GM23338 (cell line): ENCODE measurements around the gene DROSHA.

Experiments used
- CREB1 ChIP-seq: fragments of 250-450 bp; sonication (Bioruptor Pico); IDR thresholded peaks from 2 replicates; pipeline ENCODE4 v1.5.0; 2020; ENCODE audit warnings: low read depth, mild to moderate bottlenecking, moderate library complexity
- EZH2 ChIP-seq: fragments of 200-600 bp; sonication (generic); IDR thresholded peaks from one replicate; pipeline ENCODE4 v1.8.0; 2017; ENCODE audit warnings: antibody characterized with exemption, mild to moderate bottlenecking, low read depth; ENCODE audit not compliant: unreplicated experiment
- EZH2phosphoT487 ChIP-seq: fragments of 200-600 bp; sonication (generic); IDR thresholded peaks from one replicate; pipeline ENCODE4 v1.8.1; 2018; ENCODE audit warnings: antibody characterized with exemption; ENCODE audit not compliant: unreplicated experiment
- JUNB ChIP-seq: IDR thresholded peaks from one replicate; pipeline ENCODE4 v1.6.1; 2016; ENCODE audit warnings: antibody characterized with exemption; ENCODE audit not compliant: unreplicated experiment
- NANOG ChIP-seq: IDR thresholded peaks from 2 replicates; pipeline ENCODE4 v1.6.1; 2016; ENCODE audit warnings: antibody characterized with exemption, borderline replicate concordance
- POLR2AphosphoS5 ChIP-seq: IDR thresholded peaks from 2 replicates; pipeline ENCODE4 v1.6.1; 2016; ENCODE audit warnings: antibody characterized with exemption, low read depth
- STAT1 ChIP-seq: IDR thresholded peaks from one replicate; pipeline ENCODE4 v1.6.1; 2016; ENCODE audit warnings: antibody characterized with exemption; ENCODE audit not compliant: unreplicated experiment
- ZNF114 ChIP-seq: fragments of 250-450 bp; sonication (Bioruptor Pico); IDR thresholded peaks from 2 replicates; pipeline ENCODE4 v1.5.0; 2020; ENCODE audit warnings: mild to moderate bottlenecking, moderate library complexity
- ZNF331 ChIP-seq: fragments of 250-450 bp; sonication (Bioruptor Pico); IDR thresholded peaks from 2 replicates; pipeline ENCODE4 v1.5.0; 2020; ENCODE audit warnings: low read depth, mild to moderate bottlenecking, moderate library complexity
- TF ChIP-seq, protein P1 (sequence below), 2 experiments: fragments of 200-600 bp in 1 of 2; sonication (generic) in 1 of 2; conservative IDR thresholded peaks; 2 replicates each; pipeline versions ENCODE4 v1.5.1 to v1.6.1; 2016 to 2017; ENCODE audit warnings: antibody characterized with exemption in 2 of 2, low read depth in 2 of 2, mild to moderate bottlenecking in 2 of 2, moderate library complexity in 1 of 2
- TF ChIP-seq, protein P2 (sequence below): IDR thresholded peaks from one replicate; pipeline ENCODE4 v1.6.1; 2018; ENCODE audit warnings: antibody characterized with exemption; ENCODE audit not compliant: unreplicated experiment
- TF ChIP-seq, protein P3 (sequence below): IDR thresholded peaks from 2 replicates; pipeline ENCODE4 v1.6.1; 2016; ENCODE audit warnings: antibody characterized with exemption
- TF ChIP-seq, protein P4 (sequence below): fragments of 250-450 bp; sonication (Bioruptor Pico); IDR thresholded peaks from 2 replicates; pipeline ENCODE4 v1.5.0; 2020; ENCODE audit warnings: mild to moderate bottlenecking, moderate library complexity

DNA sequence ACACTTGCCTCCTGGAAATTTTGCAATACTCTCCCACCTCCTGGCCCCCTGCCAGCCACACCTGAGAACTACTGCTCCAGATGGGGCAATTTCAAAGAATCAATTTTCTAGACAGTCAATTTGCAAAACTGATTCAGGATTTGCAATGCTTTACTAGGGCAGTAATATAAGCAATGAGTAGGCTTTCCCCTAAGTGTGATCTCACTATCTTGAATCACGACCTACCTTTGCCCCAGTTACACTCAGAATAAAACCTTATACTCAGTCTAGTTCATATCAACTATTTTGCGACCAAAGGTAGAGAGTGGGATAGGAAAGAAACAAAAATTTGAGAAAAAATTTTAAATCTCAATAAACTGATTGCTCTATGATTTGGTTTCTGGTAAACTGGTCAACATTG, 54.4 kb downstream of the DROSHA start:
- TF ChIP-seq ZNF331 (CRISPR knock-in tag), result no peak
- TF ChIP-seq, protein P1, sequence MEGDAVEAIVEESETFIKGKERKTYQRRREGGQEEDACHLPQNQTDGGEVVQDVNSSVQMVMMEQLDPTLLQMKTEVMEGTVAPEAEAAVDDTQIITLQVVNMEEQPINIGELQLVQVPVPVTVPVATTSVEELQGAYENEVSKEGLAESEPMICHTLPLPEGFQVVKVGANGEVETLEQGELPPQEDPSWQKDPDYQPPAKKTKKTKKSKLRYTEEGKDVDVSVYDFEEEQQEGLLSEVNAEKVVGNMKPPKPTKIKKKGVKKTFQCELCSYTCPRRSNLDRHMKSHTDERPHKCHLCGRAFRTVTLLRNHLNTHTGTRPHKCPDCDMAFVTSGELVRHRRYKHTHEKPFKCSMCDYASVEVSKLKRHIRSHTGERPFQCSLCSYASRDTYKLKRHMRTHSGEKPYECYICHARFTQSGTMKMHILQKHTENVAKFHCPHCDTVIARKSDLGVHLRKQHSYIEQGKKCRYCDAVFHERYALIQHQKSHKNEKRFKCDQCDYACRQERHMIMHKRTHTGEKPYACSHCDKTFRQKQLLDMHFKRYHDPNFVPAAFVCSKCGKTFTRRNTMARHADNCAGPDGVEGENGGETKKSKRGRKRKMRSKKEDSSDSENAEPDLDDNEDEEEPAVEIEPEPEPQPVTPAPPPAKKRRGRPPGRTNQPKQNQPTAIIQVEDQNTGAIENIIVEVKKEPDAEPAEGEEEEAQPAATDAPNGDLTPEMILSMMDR (conservative IDR thresholded peaks at IDR 0.05; ENCODE audit: low read depth in 2 of 2), result no peak
- TF ChIP-seq EZH2, result no peak
- TF ChIP-seq POLR2AphosphoS5, result no peak
- no peak for TF ChIP-seq JUNB
- no peak for TF ChIP-seq EZH2phosphoT487
- no peak for TF ChIP-seq CREB1 (CRISPR knock-in tag)
- no peak for TF ChIP-seq STAT1
- TF ChIP-seq, protein P2, sequence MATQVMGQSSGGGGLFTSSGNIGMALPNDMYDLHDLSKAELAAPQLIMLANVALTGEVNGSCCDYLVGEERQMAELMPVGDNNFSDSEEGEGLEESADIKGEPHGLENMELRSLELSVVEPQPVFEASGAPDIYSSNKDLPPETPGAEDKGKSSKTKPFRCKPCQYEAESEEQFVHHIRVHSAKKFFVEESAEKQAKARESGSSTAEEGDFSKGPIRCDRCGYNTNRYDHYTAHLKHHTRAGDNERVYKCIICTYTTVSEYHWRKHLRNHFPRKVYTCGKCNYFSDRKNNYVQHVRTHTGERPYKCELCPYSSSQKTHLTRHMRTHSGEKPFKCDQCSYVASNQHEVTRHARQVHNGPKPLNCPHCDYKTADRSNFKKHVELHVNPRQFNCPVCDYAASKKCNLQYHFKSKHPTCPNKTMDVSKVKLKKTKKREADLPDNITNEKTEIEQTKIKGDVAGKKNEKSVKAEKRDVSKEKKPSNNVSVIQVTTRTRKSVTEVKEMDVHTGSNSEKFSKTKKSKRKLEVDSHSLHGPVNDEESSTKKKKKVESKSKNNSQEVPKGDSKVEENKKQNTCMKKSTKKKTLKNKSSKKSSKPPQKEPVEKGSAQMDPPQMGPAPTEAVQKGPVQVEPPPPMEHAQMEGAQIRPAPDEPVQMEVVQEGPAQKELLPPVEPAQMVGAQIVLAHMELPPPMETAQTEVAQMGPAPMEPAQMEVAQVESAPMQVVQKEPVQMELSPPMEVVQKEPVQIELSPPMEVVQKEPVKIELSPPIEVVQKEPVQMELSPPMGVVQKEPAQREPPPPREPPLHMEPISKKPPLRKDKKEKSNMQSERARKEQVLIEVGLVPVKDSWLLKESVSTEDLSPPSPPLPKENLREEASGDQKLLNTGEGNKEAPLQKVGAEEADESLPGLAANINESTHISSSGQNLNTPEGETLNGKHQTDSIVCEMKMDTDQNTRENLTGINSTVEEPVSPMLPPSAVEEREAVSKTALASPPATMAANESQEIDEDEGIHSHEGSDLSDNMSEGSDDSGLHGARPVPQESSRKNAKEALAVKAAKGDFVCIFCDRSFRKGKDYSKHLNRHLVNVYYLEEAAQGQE, result no peak
- TF ChIP-seq, protein P3, sequence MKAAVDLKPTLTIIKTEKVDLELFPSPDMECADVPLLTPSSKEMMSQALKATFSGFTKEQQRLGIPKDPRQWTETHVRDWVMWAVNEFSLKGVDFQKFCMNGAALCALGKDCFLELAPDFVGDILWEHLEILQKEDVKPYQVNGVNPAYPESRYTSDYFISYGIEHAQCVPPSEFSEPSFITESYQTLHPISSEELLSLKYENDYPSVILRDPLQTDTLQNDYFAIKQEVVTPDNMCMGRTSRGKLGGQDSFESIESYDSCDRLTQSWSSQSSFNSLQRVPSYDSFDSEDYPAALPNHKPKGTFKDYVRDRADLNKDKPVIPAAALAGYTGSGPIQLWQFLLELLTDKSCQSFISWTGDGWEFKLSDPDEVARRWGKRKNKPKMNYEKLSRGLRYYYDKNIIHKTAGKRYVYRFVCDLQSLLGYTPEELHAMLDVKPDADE, result no peak
- TF ChIP-seq NANOG, result no peak
- TF ChIP-seq, protein P4, sequence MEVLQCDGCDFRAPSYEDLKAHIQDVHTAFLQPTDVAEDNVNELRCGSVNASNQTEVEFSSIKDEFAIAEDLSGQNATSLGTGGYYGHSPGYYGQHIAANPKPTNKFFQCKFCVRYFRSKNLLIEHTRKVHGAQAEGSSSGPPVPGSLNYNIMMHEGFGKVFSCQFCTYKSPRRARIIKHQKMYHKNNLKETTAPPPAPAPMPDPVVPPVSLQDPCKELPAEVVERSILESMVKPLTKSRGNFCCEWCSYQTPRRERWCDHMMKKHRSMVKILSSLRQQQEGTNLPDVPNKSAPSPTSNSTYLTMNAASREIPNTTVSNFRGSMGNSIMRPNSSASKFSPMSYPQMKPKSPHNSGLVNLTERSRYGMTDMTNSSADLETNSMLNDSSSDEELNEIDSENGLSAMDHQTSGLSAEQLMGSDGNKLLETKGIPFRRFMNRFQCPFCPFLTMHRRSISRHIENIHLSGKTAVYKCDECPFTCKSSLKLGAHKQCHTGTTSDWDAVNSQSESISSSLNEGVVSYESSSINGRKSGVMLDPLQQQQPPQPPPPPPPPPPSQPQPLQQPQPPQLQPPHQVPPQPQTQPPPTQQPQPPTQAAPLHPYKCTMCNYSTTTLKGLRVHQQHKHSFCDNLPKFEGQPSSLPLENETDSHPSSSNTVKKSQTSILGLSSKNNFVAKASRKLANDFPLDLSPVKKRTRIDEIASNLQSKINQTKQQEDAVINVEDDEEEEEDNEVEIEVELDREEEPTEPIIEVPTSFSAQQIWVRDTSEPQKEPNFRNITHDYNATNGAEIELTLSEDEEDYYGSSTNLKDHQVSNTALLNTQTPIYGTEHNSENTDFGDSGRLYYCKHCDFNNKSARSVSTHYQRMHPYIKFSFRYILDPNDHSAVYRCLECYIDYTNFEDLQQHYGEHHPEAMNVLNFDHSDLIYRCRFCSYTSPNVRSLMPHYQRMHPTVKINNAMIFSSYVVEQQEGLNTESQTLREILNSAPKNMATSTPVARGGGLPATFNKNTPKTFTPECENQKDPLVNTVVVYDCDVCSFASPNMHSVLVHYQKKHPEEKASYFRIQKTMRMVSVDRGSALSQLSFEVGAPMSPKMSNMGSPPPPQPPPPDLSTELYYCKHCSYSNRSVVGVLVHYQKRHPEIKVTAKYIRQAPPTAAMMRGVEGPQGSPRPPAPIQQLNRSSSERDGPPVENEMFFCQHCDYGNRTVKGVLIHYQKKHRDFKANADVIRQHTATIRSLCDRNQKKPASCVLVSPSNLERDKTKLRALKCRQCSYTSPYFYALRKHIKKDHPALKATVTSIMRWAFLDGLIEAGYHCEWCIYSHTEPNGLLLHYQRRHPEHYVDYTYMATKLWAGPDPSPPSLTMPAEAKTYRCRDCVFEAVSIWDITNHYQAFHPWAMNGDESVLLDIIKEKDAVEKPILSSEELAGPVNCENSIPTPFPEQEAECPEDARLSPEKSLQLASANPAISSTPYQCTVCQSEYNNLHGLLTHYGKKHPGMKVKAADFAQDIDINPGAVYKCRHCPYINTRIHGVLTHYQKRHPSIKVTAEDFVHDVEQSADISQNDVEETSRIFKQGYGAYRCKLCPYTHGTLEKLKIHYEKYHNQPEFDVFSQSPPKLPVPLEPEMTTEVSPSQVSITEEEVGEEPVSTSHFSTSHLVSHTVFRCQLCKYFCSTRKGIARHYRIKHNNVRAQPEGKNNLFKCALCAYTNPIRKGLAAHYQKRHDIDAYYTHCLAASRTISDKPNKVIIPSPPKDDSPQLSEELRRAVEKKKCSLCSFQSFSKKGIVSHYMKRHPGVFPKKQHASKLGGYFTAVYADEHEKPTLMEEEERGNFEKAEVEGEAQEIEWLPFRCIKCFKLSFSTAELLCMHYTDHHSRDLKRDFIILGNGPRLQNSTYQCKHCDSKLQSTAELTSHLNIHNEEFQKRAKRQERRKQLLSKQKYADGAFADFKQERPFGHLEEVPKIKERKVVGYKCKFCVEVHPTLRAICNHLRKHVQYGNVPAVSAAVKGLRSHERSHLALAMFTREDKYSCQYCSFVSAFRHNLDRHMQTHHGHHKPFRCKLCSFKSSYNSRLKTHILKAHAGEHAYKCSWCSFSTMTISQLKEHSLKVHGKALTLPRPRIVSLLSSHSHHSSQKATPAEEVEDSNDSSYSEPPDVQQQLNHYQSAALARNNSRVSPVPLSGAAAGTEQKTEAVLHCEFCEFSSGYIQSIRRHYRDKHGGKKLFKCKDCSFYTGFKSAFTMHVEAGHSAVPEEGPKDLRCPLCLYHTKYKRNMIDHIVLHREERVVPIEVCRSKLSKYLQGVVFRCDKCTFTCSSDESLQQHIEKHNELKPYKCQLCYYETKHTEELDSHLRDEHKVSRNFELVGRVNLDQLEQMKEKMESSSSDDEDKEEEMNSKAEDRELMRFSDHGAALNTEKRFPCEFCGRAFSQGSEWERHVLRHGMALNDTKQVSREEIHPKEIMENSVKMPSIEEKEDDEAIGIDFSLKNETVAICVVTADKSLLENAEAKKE (CRISPR knock-in tag), result no peak
- no peak for TF ChIP-seq ZNF114
